Left ventricle myocardium inferior (tissue), 1 donor: ENCODE measurements around the gene LNX1. TPM values are rescaled to one million over a fixed set of nuclear protein-coding genes. Genes with fewer than 3 reads are reported as not detected.

ENCODE experiments used
- DNase-seq: peaks from one replicate; pipeline ENCODE4 v3.0.0-alpha.2; 2020
- H3K27ac ChIP-seq: fragments of 200-600 bp; replicated peaks from 2 replicates; pipeline ENCODE4 v1.8.0; 2021
- H3K27me3 ChIP-seq: fragments of 200-600 bp; 2 replicates; pipeline ENCODE4 v1.8.0; 2021; ENCODE audit warnings: low read depth
- H3K36me3 ChIP-seq: fragments of 200-600 bp; 2 replicates; pipeline ENCODE4 v1.8.0; 2021
- H3K4me1 ChIP-seq: fragments of 200-600 bp; 2 replicates; pipeline ENCODE4 v1.8.0; 2021
- H3K4me3 ChIP-seq: fragments of 200-600 bp; 2 replicates; pipeline ENCODE4 v1.8.0; 2021; ENCODE audit warnings: mild to moderate bottlenecking, moderate library complexity
- H3K9me3 ChIP-seq: fragments of 200-600 bp; replicated peaks from 2 replicates; pipeline ENCODE4 v1.8.0; 2021
- intact Hi-C: fragments of 100-400 bp; cut with micrococcal nuclease; formaldehyde crosslinking; loops from one replicate; pipeline ENCODE4 v1.11.0; 2022
- total RNA-seq: library from RNA; stranded (reverse); fragmentation: NEBNext Ultra II Directional; extraction: Animal tissue kit (Norgen Biotek cat#: 25700); gene quantifications from one replicate; pipeline ENCODE4 v1.2.1, GENCODE V29; 2021
- TF ChIP-seq, protein P1 (sequence below): fragments of 200-600 bp; IDR thresholded peaks from 2 replicates; pipeline ENCODE4 v1.8.0; 2021; ENCODE audit warnings: antibody characterized with exemption, mild to moderate bottlenecking, borderline replicate concordance
- donor health status: DM: no; HTN: yes; CAD: no; lungs with severe emphysema.

LNX1 gene
- total RNA-seq, 1 donor from 2014 or later = 9.5 TPM

DNA sequence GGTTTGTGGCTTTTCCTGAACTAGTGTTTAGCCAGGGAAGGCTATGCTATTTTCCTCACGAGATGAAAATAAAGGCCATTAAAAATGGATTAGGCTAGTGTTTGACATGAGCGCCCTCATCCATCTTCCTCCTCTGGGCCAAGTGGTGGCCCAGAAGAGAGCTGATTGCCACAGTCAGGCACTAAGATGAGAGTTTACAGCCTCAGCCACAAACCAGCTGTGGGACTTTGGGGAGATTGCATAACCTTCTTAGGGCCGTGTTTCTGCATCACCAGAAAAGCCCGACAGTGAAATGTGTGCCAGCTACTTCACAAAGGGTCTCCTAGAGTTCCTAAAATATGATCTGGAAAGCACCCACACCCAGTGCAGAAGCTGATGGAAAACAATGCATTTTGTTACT lies 42.3 kb upstream of the LNX1 start:
- Histone ChIP-seq H3K27ac (peak overlapping the region; percentile 17), H3K27me3 (no peaks in the 10 kb centered on the region), H3K4me1 (peaks cover 39% of the 10 kb centered on the region), H3K36me3 (no peaks in the 10 kb centered on the region), H3K4me3 (no peak overlapping the region), H3K9me3 (no peaks in the 10 kb centered on the region)
- intact Hi-C loops = no loop called here
- TF ChIP-seq, protein P1, sequence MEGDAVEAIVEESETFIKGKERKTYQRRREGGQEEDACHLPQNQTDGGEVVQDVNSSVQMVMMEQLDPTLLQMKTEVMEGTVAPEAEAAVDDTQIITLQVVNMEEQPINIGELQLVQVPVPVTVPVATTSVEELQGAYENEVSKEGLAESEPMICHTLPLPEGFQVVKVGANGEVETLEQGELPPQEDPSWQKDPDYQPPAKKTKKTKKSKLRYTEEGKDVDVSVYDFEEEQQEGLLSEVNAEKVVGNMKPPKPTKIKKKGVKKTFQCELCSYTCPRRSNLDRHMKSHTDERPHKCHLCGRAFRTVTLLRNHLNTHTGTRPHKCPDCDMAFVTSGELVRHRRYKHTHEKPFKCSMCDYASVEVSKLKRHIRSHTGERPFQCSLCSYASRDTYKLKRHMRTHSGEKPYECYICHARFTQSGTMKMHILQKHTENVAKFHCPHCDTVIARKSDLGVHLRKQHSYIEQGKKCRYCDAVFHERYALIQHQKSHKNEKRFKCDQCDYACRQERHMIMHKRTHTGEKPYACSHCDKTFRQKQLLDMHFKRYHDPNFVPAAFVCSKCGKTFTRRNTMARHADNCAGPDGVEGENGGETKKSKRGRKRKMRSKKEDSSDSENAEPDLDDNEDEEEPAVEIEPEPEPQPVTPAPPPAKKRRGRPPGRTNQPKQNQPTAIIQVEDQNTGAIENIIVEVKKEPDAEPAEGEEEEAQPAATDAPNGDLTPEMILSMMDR = no peak
- no peak for DNase-seq

DNA sequence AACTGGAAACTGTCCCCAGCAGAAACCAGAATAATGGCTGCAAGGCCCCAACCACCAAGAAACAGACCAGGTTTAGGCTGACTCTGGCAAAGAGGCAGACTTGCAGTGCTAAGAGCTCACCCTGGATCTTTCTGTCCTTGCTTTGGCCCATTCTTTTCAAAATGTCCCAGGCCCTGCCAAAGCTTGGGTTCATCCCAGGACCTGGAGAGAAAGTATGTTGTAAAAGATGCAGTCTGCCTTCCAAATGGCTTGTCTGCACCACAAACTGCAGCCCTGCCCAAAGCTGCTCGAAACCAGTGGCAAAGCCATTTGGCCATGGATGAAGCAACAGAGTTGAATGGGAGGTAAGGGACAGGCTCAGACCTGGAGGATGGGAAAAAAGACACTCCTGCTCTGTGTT lies 38.0 kb upstream of the LNX1 start:
- Histone ChIP-seq H3K27ac (no peak overlapping the region), H3K36me3 (no peaks in the 10 kb centered on the region)

GRCh38 chr4:53626491-53626890 lies 35.2 kb upstream of the LNX1 start:
- TF ChIP-seq, protein P1 = no peak
- Histone ChIP-seq H3K27ac (no peak overlapping the region), H3K4me3 (no peak overlapping the region), H3K27me3 (no peaks in the 10 kb centered on the region), H3K36me3 (no peaks in the 10 kb centered on the region), H3K9me3 (no peaks in the 10 kb centered on the region), H3K4me1 (no peaks in the 10 kb centered on the region)
- intact Hi-C loops = no loop called here
- no peak for DNase-seq

More for the DNA sequence above, 38.0 kb upstream of the LNX1 start:
- H3K27me3 ChIP-seq = no peaks in the 10 kb centered on the region
- TF ChIP-seq, protein P1 = no peak
- H3K4me1 ChIP-seq = peaks cover 14% of the 10 kb centered on the region
- H3K9me3 ChIP-seq = no peaks in the 10 kb centered on the region
- DNase-seq = no peak
- no peak overlapping the region for H3K4me3 ChIP-seq
- intact Hi-C loops = no loop called here

DNA sequence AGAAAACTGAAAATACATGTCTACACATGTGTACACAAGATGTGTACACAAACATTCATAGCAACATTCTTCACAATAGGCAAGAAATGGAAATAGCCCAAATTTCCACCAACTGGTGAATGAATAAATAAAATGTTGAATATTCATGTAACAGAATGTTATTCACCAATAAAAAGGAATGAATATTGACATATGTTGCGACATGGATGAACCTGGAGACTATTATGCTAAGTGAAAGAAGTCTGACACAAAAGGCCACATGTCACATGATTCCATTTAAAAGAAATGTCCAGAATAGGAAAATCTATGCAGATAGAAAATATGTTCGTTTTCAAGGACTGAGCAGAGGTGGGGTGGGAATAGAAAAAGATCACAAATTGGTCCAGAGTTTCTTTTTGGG lies 34.6 kb upstream of the LNX1 start:
- H3K4me3 ChIP-seq = no peak overlapping the region
- intact Hi-C loops = no loop called here
- DNase-seq = no peak

GRCh38 chr4:53622739-53623151 lies 31.5 kb upstream of the LNX1 start:
- no peak for DNase-seq
- Histone ChIP-seq H3K4me3 (no peak overlapping the region), H3K36me3 (no peaks in the 10 kb centered on the region), H3K4me1 (peaks cover 16% of the 10 kb centered on the region), H3K9me3 (no peaks in the 10 kb centered on the region), H3K27me3 (no peaks in the 10 kb centered on the region), H3K27ac (no peak overlapping the region)
- TF ChIP-seq, protein P1 = no peak
- intact Hi-C loops = no loop called here

More for the DNA sequence above, 34.6 kb upstream of the LNX1 start:
- Histone ChIP-seq H3K4me1 (no peaks in the 10 kb centered on the region), H3K27me3 (no peaks in the 10 kb centered on the region), H3K9me3 (no peaks in the 10 kb centered on the region), H3K36me3 (no peaks in the 10 kb centered on the region), H3K27ac (no peak overlapping the region)
- TF ChIP-seq, protein P1 = no peak

DNA sequence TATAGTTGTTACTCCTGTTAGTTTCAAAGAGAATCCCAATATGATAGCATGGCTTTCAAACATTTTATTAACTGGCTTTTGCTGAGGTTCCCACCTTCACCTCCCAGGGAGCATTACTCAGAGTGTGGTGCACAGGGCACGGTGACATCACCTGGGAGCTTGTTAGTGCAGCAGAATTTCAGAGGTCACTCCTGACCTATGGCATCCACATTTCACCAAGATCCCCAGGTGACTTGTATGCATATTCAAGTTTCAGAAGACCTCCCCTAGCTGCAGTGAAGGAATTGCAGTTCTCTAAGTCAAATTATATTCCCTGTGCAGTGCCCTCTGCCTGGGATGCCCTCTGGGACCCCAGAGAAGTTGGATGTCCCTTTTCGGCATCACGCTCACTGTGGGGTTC lies 29.7 kb upstream of the LNX1 start:
- no peaks in the 10 kb centered on the region for H3K27me3 ChIP-seq
- no peak overlapping the region for H3K4me3 ChIP-seq
- peaks cover 16% of the 10 kb centered on the region for H3K4me1 ChIP-seq
- H3K36me3 ChIP-seq = no peaks in the 10 kb centered on the region
- H3K9me3 ChIP-seq = no peaks in the 10 kb centered on the region
- DNase-seq = no peak
- intact Hi-C loops = no loop called here
- H3K27ac ChIP-seq = no peak overlapping the region
- TF ChIP-seq, protein P1 = no peak
